Liver (tissue), 9 donors: ENCODE results near the gene SPZ1. TPM values are rescaled to one million over a fixed set of nuclear protein-coding genes. Genes with fewer than 3 reads are reported as not detected.

Experiments
- DNase-seq: peaks from one replicate; pipeline ENCODE4 v3.0.0-alpha.2; 2017; ENCODE audit warnings: low spot score
- H3K27ac ChIP-seq, 2 donors: one replicate each; pipeline ENCODE4 v1.7.0; 2013; ENCODE audit warnings: inconsistent platforms in 2 of 2, low read length in 2 of 2, control low read depth in 1 of 2, low read depth in 1 of 2, mild to moderate bottlenecking in 1 of 2
- H3K27me3 ChIP-seq, 4 donors: one replicate each; pipeline versions ENCODE4 v1.6.1 to v1.7.0; 2013; ENCODE audit warnings: low read length in 3 of 4, inconsistent platforms in 1 of 4, mild to moderate bottlenecking in 1 of 4, moderate library complexity in 1 of 4; ENCODE audit not compliant: control insufficient read depth in 4 of 4, insufficient read depth in 4 of 4
- H3K36me3 ChIP-seq, 4 donors: one replicate each; pipeline versions ENCODE4 v1.6.1 to v1.7.0; 2013; ENCODE audit warnings: low read length in 3 of 4, mild to moderate bottlenecking in 3 of 4, low read depth in 1 of 4, moderate library complexity in 1 of 4; ENCODE audit not compliant: control insufficient read depth in 4 of 4, insufficient read depth in 3 of 4
- H3K4me1 ChIP-seq, 4 donors: one replicate each; pipeline versions ENCODE4 v1.6.1 to v1.7.0; 2013; ENCODE audit warnings: low read length in 3 of 4, mild to moderate bottlenecking in 3 of 4, moderate library complexity in 1 of 4; ENCODE audit not compliant: control insufficient read depth in 4 of 4, insufficient read depth in 4 of 4
- H3K4me3 ChIP-seq, 3 donors: one replicate each; pipeline versions ENCODE4 v1.6.1 to v1.7.0; 2013; ENCODE audit warnings: low read length in 3 of 3, control low read depth in 1 of 3, low read depth in 1 of 3, mild to moderate bottlenecking in 1 of 3
- H3K9ac ChIP-seq, 2 donors: one replicate each; pipeline ENCODE4 v1.7.0; 2013; ENCODE audit warnings: low read length in 2 of 2, mild to moderate bottlenecking in 2 of 2, moderate library complexity in 2 of 2, control low read depth in 1 of 2, low read depth in 1 of 2
- H3K9me3 ChIP-seq, 4 donors: one replicate each; pipeline versions ENCODE4 v1.6.1 to v1.7.0; 2013; ENCODE audit warnings: low read length in 3 of 4; ENCODE audit not compliant: control insufficient read depth in 4 of 4
- ATF3 ChIP-seq: IDR thresholded peaks from 2 replicates; pipeline ENCODE4 v1.6.1; 2016; ENCODE audit warnings: antibody characterized with exemption
- EGR1 ChIP-seq, 2 donors: IDR thresholded peaks; 2 replicates each; pipeline ENCODE4 v1.6.1; 2016 to 2018; ENCODE audit warnings: antibody characterized with exemption in 2 of 2, low read depth in 2 of 2
- FOXA1 ChIP-seq: IDR thresholded peaks from 2 replicates; pipeline ENCODE4 v1.6.1; 2016; ENCODE audit warnings: antibody characterized with exemption
- FOXA2 ChIP-seq: IDR thresholded peaks from 2 replicates; pipeline ENCODE4 v1.6.1; 2016; ENCODE audit warnings: antibody characterized with exemption
- GABPA ChIP-seq, 2 donors: IDR thresholded peaks in 1 of 2; conservative IDR thresholded peaks in 1 of 2; 2 replicates each; pipeline ENCODE4 v1.6.1; 2016; ENCODE audit warnings: antibody characterized with exemption in 2 of 2, mild to moderate bottlenecking in 1 of 2, moderate library complexity in 1 of 2
- HNF4A ChIP-seq, 2 donors: conservative IDR thresholded peaks; 2 replicates each; pipeline ENCODE4 v1.6.1; 2016; ENCODE audit warnings: antibody characterized with exemption in 2 of 2, mild to moderate bottlenecking in 2 of 2
- HNF4G ChIP-seq: IDR thresholded peaks from 2 replicates; pipeline ENCODE4 v1.6.1; 2016; ENCODE audit warnings: antibody characterized with exemption
- MAX ChIP-seq: IDR thresholded peaks from 2 replicates; pipeline ENCODE4 v1.6.1; 2016; ENCODE audit warnings: antibody characterized with exemption
- NR2F2 ChIP-seq: IDR thresholded peaks from 2 replicates; pipeline ENCODE4 v1.6.1; 2016; ENCODE audit warnings: antibody characterized with exemption
- RAD21 ChIP-seq, 2 donors: IDR thresholded peaks; 2 replicates each; pipeline ENCODE4 v1.6.1; 2016; ENCODE audit warnings: antibody characterized with exemption in 2 of 2, mild to moderate bottlenecking in 2 of 2
- REST ChIP-seq: IDR thresholded peaks from 2 replicates; pipeline ENCODE4 v1.6.1; 2016; ENCODE audit warnings: antibody characterized with exemption, mild to moderate bottlenecking
- RXRA ChIP-seq, 2 donors: IDR thresholded peaks; 2 replicates each; pipeline ENCODE4 v1.6.1; 2017 to 2018; ENCODE audit warnings: antibody characterized with exemption in 2 of 2, mild to moderate bottlenecking in 1 of 2
- SP1 ChIP-seq: IDR thresholded peaks from 2 replicates; pipeline ENCODE4 v1.6.1; 2018; ENCODE audit warnings: antibody characterized with exemption, mild to moderate bottlenecking
- TAF1 ChIP-seq: conservative IDR thresholded peaks from 2 replicates; pipeline ENCODE4 v1.6.1; 2016; ENCODE audit warnings: antibody characterized with exemption, mild to moderate bottlenecking
- YY1 ChIP-seq: IDR thresholded peaks from 2 replicates; pipeline ENCODE4 v1.6.1; 2016; ENCODE audit warnings: antibody characterized with exemption, mild to moderate bottlenecking
- ZBTB33 ChIP-seq: IDR thresholded peaks from 2 replicates; pipeline ENCODE4 v1.6.1; 2016; ENCODE audit warnings: antibody characterized with exemption
- WGBS: extraction: QIAGEN DNeasy Blood & Tissue Kit; methylation state at CpG from one replicate; pipeline ENCODE4 v1.1.7; 2013; 5-methylcytosine and 5-hydroxymethylcytosine counted together
- polyA plus RNA-seq, 2 donors: library from polyadenylated mRNA; stranded (reverse) in 1 of 2; unstranded in 1 of 2; fragments of 200-250 nt in 1 of 2; fragments of >200 nt in 1 of 2; fragmentation: Nextera tagmentation in 1 of 2; extraction: Ambion mirVana in 1 of 2; gene quantifications; one replicate each; pipeline versions ENCODE4 v1.2.1 to v1.2.3, GENCODE V29; 2013 to 2015
- total RNA-seq, 2 donors: library from RNA; depleted of rRNA; stranded (reverse); fragments of >200 nt; gene quantifications; one replicate each; pipeline ENCODE4 v1.2.3, GENCODE V29; 2014
- donor health status: healthy.
- donor health status: healthy.
- donor health status: healthy.
- donor health status: healthy.
- donor health status: healthy.

SPZ1 gene
- total and polyA plus RNA-seq, 4 donors = not detected

- 91% methylated on average over 2 of the region's 2 CpGs for WGBS
- Histone ChIP-seq H3K9ac (no peak overlapping the region), H3K4me3 (no peak overlapping the region), H3K27ac (no peak overlapping the region), H3K9me3 (no peaks in the 10 kb centered on the region), H3K4me1 (peaks cover 0 to 2% (median 0%) of the 10 kb centered on the region in 4 donors), H3K27me3 (no peaks in the 10 kb centered on the region), H3K36me3 (no peaks in the 10 kb centered on the region)
- no peak for DNase-seq
- TF ChIP-seq NR2F2 = no peak
- no peak for TF ChIP-seq RXRA (IDR thresholded peaks at IDR 0.05)
- TF ChIP-seq FOXA2 = no peak
- no peak for TF ChIP-seq RAD21 (IDR thresholded peaks at IDR 0.05)
- no peak for TF ChIP-seq TAF1
- TF ChIP-seq ATF3 = no peak
- no peak for TF ChIP-seq GABPA (IDR thresholded peaks at IDR 0.05 in 1 of 2, conservative IDR thresholded peaks at IDR 0.05 in 1 of 2)
- no peak for TF ChIP-seq MAX
- no peak for TF ChIP-seq REST
- TF ChIP-seq FOXA1 = no peak
- TF ChIP-seq ZBTB33 = no peak
- TF ChIP-seq HNF4A (conservative IDR thresholded peaks at IDR 0.05) = no peak
- TF ChIP-seq EGR1 (IDR thresholded peaks at IDR 0.05; ENCODE audit: low read depth in 2 of 2) = no peak
- TF ChIP-seq SP1 = no peak
- no peak for TF ChIP-seq YY1
- TF ChIP-seq HNF4G = no peak
Observed at GRCh38 chr5:80288177-80288576, 31.6 kb upstream of the SPZ1 start.

GRCh38 chr5:80289320-80289719 lies 30.5 kb upstream of the SPZ1 start:
- Histone ChIP-seq H3K4me3 (no peak overlapping the region), H3K27ac (no peak overlapping the region), H3K36me3 (no peaks in the 10 kb centered on the region), H3K9me3 (no peaks in the 10 kb centered on the region), H3K9ac (no peak overlapping the region), H3K27me3 (no peaks in the 10 kb centered on the region), H3K4me1 (peaks cover 0 to 2% (median 0%) of the 10 kb centered on the region in 4 donors)
- no peak for TF ChIP-seq YY1
- 96% methylated on average over 2 of the region's 2 CpGs for WGBS
- no peak for DNase-seq
